ENCODE data around the gene ENOX1. TPM values are rescaled to one million over a fixed set of nuclear protein-coding genes. Genes with fewer than 3 reads are reported as not detected.
A peak's percentile ranks its signal among the peaks of the same experiment; 100 is the strongest.

ENOX1 gene
- total and polyA plus RNA-seq, 3 donors from 2014 or later, result 11.0 to 14.2 (median 11.5) TPM

DNA sequence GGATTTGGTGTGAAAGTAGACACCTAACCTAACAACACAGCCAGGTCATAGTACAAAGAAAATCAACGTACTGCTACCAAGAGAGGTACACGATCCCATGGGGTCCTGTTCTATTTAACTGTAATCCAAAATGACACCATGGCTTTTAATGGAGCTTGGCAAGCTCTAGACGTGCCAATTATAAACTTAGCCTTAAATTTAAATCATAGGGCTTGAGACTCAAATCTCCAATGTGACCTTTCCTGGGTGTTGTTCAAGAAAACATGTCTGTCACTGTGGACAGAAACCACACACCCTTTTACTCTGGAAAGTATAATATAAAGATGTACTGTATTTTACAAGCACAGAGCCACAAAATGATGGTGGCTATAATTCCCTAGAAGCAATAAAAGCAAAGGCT lies 299.3 kb downstream of the ENOX1 start:
- TF ChIP-seq, protein P1, sequence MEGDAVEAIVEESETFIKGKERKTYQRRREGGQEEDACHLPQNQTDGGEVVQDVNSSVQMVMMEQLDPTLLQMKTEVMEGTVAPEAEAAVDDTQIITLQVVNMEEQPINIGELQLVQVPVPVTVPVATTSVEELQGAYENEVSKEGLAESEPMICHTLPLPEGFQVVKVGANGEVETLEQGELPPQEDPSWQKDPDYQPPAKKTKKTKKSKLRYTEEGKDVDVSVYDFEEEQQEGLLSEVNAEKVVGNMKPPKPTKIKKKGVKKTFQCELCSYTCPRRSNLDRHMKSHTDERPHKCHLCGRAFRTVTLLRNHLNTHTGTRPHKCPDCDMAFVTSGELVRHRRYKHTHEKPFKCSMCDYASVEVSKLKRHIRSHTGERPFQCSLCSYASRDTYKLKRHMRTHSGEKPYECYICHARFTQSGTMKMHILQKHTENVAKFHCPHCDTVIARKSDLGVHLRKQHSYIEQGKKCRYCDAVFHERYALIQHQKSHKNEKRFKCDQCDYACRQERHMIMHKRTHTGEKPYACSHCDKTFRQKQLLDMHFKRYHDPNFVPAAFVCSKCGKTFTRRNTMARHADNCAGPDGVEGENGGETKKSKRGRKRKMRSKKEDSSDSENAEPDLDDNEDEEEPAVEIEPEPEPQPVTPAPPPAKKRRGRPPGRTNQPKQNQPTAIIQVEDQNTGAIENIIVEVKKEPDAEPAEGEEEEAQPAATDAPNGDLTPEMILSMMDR (IDR thresholded peaks at IDR 0.05), result no peak
- no peak for TF ChIP-seq POLR2A (IDR thresholded peaks at IDR 0.05)
- intact Hi-C loops (cut with DNase I; ENCODE audit: low total_unique reads), result no loop called here
- Histone ChIP-seq H3K4me1 (no peaks in the 10 kb centered on the region), H3K9me3 (no peaks in the 10 kb centered on the region), H3K36me3 (ENCODE audit: low read depth, missing control alignments) (no peaks in the 10 kb centered on the region), H3K4me3 (no peak overlapping the region), H3K27me3 (no peaks in the 10 kb centered on the region), H3K27ac (no peak overlapping the region)
- 83 to 84% methylated on average over 3 of the region's 3 CpGs for WGBS, 2 donors
- no peak for DNase-seq

DNA sequence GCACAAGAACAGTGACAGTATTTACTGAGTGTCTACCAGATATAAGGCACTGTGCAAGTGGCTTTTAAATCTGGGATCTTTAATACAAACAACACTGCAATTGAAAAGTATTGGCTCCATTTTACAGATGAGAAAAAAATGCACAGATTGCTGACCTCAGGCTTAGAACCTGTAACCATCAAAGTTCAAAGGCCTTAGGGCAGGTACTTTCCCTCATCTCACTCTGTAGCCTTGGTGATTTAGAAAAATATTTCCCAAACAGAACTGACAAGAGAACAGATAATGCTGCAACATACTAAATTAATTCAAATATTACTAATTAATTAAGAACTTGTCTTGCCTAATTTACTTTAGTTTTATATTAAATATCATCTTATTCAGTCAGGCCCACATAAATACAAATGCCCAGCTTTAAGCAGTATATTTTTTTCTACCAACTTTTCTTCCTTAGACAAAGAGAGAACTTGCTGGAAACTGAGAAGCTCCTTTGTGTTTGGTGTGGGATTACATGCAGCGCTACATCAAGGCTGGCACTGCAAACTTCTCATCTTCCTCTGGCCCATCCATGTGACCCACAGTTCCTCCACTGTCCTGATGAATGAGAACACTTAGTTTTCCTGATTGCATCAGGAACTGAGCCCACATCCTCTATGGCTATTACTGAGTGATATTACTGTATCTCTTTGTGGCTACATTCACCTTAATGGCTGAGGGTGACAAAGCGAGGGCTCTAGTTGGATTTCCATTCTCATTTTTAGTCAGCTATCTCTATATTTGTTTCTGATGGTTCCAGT lies 302.1 kb downstream of the ENOX1 start:
- Histone ChIP-seq H3K4me3 (no peak overlapping the region), H3K27ac (no peak overlapping the region), H3K27me3 (no peaks in the 10 kb centered on the region), H3K9me3 (no peaks in the 10 kb centered on the region), H3K4me1 (no peaks in the 10 kb centered on the region), H3K36me3 (ENCODE audit: low read depth, missing control alignments) (no peaks in the 10 kb centered on the region)
- 86 to 90% methylated on average over 2 of the region's 2 CpGs for WGBS, 2 donors
- TF ChIP-seq, protein P1 (IDR thresholded peaks at IDR 0.05), result no peak
- TF ChIP-seq POLR2A (IDR thresholded peaks at IDR 0.05), result no peak
- peak; percentile 17 for DNase-seq
- intact Hi-C loops (cut with DNase I; ENCODE audit: low total_unique reads), result no loop called here

DNA sequence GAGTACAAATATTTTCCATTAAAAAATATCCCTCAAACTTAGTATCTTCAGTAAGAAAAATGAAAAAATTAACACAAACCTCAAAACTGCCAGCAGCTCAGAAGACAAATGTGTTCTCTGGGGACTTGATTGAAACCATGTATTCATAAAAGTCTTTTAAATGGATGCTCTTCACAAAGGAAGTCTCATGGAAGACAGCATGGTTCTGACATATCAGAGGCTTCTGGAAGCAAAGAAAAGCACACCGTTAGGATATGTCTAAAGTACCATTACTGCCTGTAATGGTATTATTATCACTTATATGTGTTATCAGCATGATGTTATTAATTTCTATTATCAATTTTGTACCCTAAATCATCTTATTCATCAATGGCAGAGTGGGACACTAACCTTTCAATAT lies 302.8 kb downstream of the ENOX1 start:
- Histone ChIP-seq H3K27me3 (no peaks in the 10 kb centered on the region), H3K36me3 (ENCODE audit: low read depth, missing control alignments) (no peaks in the 10 kb centered on the region), H3K4me1 (no peaks in the 10 kb centered on the region), H3K9me3 (no peaks in the 10 kb centered on the region), H3K4me3 (no peak overlapping the region), H3K27ac (no peak overlapping the region)
- TF ChIP-seq POLR2A (IDR thresholded peaks at IDR 0.05), result no peak
- TF ChIP-seq, protein P1 (IDR thresholded peaks at IDR 0.05), result no peak
- DNase-seq, result no peak
- intact Hi-C loops (cut with DNase I; ENCODE audit: low total_unique reads), result no loop called here
- WGBS, 2 donors, result 88 to 100% methylated on average over 1 of the region's 1 CpG

DNA sequence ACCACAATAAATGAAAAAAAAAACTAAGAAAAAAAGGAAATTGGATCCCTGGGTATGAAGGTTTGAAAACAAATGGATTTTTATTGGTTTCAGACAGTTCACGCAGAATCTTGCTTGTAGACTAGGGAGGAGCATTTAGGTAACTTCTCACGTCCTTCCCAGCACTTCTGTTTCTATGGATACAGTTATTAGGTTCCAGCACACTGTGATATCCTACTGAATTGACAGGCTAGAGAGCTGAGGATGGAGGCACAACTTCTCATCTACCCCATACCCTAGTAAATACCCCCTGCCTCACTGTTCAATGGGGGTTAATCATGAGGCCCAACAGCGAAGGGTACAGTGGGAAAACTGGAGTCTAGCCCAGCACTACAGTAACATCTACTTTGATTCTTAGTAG lies 304.1 kb downstream of the ENOX1 start:
- no peak for TF ChIP-seq POLR2A (IDR thresholded peaks at IDR 0.05)
- TF ChIP-seq, protein P1 (IDR thresholded peaks at IDR 0.05), result no peak
- Histone ChIP-seq H3K4me1 (no peaks in the 10 kb centered on the region), H3K4me3 (no peak overlapping the region), H3K9me3 (no peaks in the 10 kb centered on the region), H3K27me3 (no peaks in the 10 kb centered on the region), H3K36me3 (ENCODE audit: low read depth, missing control alignments) (no peaks in the 10 kb centered on the region), H3K27ac (no peak overlapping the region)
- intact Hi-C loops (cut with DNase I; ENCODE audit: low total_unique reads), result no loop called here
- 89 to 93% methylated on average over 3 of the region's 3 CpGs for WGBS, 2 donors
- no peak for DNase-seq

DNA sequence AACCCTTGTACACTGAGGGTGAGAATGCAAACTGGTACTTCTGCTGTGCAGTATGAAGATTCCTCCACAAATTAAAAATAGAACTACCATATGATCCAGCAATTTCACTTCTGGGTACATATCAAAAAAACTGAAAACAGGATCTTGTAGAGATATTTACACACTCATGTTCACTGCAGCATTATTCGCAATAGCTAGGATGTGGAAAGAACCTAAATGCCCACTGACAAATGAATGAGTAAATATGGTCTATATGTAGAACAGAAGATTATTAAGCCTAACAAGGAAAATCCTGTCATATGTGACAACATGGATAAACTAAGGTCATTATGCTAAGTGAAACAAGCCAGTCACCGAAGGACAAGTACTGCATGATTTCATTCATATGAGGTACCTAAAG lies 304.7 kb downstream of the ENOX1 start:
- no peak for TF ChIP-seq POLR2A (IDR thresholded peaks at IDR 0.05)
- TF ChIP-seq, protein P1 (IDR thresholded peaks at IDR 0.05), result no peak
- Histone ChIP-seq H3K4me3 (no peak overlapping the region), H3K36me3 (ENCODE audit: low read depth, missing control alignments) (no peaks in the 10 kb centered on the region), H3K27ac (no peak overlapping the region), H3K27me3 (no peaks in the 10 kb centered on the region), H3K4me1 (no peaks in the 10 kb centered on the region), H3K9me3 (no peaks in the 10 kb centered on the region)
- WGBS, 2 donors, result 92 to 93% methylated on average over 2 of the region's 2 CpGs
- intact Hi-C loops (cut with DNase I; ENCODE audit: low total_unique reads), result no loop called here
- DNase-seq, result no peak

All from testis (tissue), 3 donors.